Suprapubic skin (tissue), 3 donors: ENCODE data around the gene TSC22D3.

ENCODE experiments used
- CTCF ChIP-seq, 2 donors: fragments of 200-600 bp in 1 of 2; fragments of 450-650 bp in 1 of 2; sonication (generic) in 1 of 2; IDR thresholded peaks; one replicate each; pipeline ENCODE4 v1.5.1; 2016 to 2019; ENCODE audit warnings: antibody characterized with exemption in 2 of 2, mild to moderate bottlenecking in 1 of 2, moderate library complexity in 1 of 2
- EP300 ChIP-seq: sonication (generic); formaldehyde crosslinking; IDR thresholded peaks from one replicate; pipeline ENCODE4 v1.6.1; 2017; ENCODE audit warnings: antibody characterized with exemption

- TF ChIP-seq EP300 = no peak
- no peak for TF ChIP-seq CTCF (IDR thresholded peaks at IDR 0.05)
These were observed 47.1 kb downstream of the TSC22D3 start for GRCh38 chrX:107728371-107729099.
